H9 (cell line): ENCODE results near the gene AGAP3. TPM values are rescaled to one million over a fixed set of nuclear protein-coding genes. Genes with fewer than 3 reads are reported as not detected.

ENCODE experiments used
- DNase-seq: peaks from one replicate; pipeline ENCODE4 v3.0.0-alpha.2; 2017
- H2AFZ ChIP-seq: one replicate; pipeline ENCODE4 v1.6.1; 2013; ENCODE audit warnings: mild to moderate bottlenecking, low read length, control low read depth, moderate library complexity
- H2AK5ac ChIP-seq: 2 replicates; pipeline ENCODE4 v1.6.1; 2013; ENCODE audit warnings: low read length, control low read depth, mixed read lengths; ENCODE audit not compliant: insufficient read length
- H2BK120ac ChIP-seq: one replicate; pipeline ENCODE4 v1.6.1; 2013; ENCODE audit warnings: low read depth, mild to moderate bottlenecking, low read length, control low read depth, inconsistent platforms; ENCODE audit not compliant: poor library complexity, severe bottlenecking
- H2BK12ac ChIP-seq: 2 replicates; pipeline ENCODE4 v1.6.1; 2013; ENCODE audit warnings: low read length, control low read depth, mixed read lengths, low read depth; ENCODE audit not compliant: insufficient read length
- H2BK15ac ChIP-seq: 2 replicates; pipeline ENCODE4 v1.6.1; 2013; ENCODE audit warnings: low read depth, low read length, control low read depth
- H2BK20ac ChIP-seq: one replicate; pipeline ENCODE4 v1.6.1; 2013; ENCODE audit warnings: low read depth, mild to moderate bottlenecking, low read length, control low read depth, inconsistent platforms; ENCODE audit not compliant: poor library complexity, severe bottlenecking
- H2BK5ac ChIP-seq: 2 replicates; pipeline ENCODE4 v1.6.1; 2013; ENCODE audit warnings: low read length, control low read depth, mixed read lengths; ENCODE audit not compliant: insufficient read length
- H3K14ac ChIP-seq: 2 replicates; pipeline ENCODE4 v1.6.1; 2013; ENCODE audit warnings: low read length, control low read depth; ENCODE audit not compliant: insufficient read depth
- H3K18ac ChIP-seq: 2 replicates; pipeline ENCODE4 v1.6.1; 2013; ENCODE audit warnings: low read depth, mild to moderate bottlenecking, mixed read lengths, low read length, control low read depth; ENCODE audit not compliant: insufficient read length
- H3K23ac ChIP-seq: 2 replicates; pipeline ENCODE4 v1.6.1; 2013; ENCODE audit warnings: low read length, control low read depth, mixed read lengths, low read depth; ENCODE audit not compliant: insufficient read length
- H3K23me2 ChIP-seq: 2 replicates; pipeline ENCODE4 v1.6.1; 2013; ENCODE audit warnings: low read depth, mild to moderate bottlenecking, mixed read lengths, low read length, control low read depth; ENCODE audit not compliant: insufficient read length, poor library complexity, severe bottlenecking
- H3K27ac ChIP-seq: 2 replicates; pipeline ENCODE4 v1.5.1; 2013; ENCODE audit warnings: low read length, control low read depth, mixed read lengths, low read depth; ENCODE audit not compliant: insufficient read length
- H3K27me3 ChIP-seq: 2 replicates; pipeline ENCODE4 v1.6.1; 2013; ENCODE audit warnings: low read length, control low read depth, inconsistent platforms; ENCODE audit not compliant: insufficient read depth
- H3K4ac ChIP-seq: 2 replicates; pipeline ENCODE4 v1.6.1; 2013; ENCODE audit warnings: low read depth, mild to moderate bottlenecking, control low read depth, inconsistent platforms, low read length, moderate library complexity
- H3K4me1 ChIP-seq: 2 replicates; pipeline ENCODE4 v1.6.1; 2013; ENCODE audit warnings: low read length, control low read depth, inconsistent platforms; ENCODE audit not compliant: insufficient read depth
- H3K4me2 ChIP-seq: 2 replicates; pipeline ENCODE4 v1.6.1; 2013; ENCODE audit warnings: low read length, control low read depth, mixed read lengths; ENCODE audit not compliant: insufficient read length, insufficient read depth
- H3K56ac ChIP-seq: 2 replicates; pipeline ENCODE4 v1.6.1; 2013; ENCODE audit warnings: low read depth, mild to moderate bottlenecking, mixed read lengths, low read length, control low read depth; ENCODE audit not compliant: insufficient read length
- H3K79me1 ChIP-seq: 2 replicates; pipeline ENCODE4 v1.6.1; 2013; ENCODE audit warnings: low read depth, mild to moderate bottlenecking, moderate library complexity, low read length, control low read depth, inconsistent platforms; ENCODE audit not compliant: insufficient read depth, poor library complexity, severe bottlenecking
- H3K79me2 ChIP-seq: 2 replicates; pipeline ENCODE4 v1.6.1; 2013; ENCODE audit warnings: low read length, control low read depth, inconsistent platforms; ENCODE audit not compliant: insufficient read depth
- H3K9ac ChIP-seq: 2 replicates; pipeline ENCODE4 v1.6.1; 2013; ENCODE audit warnings: low read length, control low read depth, mixed read lengths; ENCODE audit not compliant: insufficient read length; ENCODE audit errors: extremely low read depth
- H3K9me3 ChIP-seq: one replicate; pipeline ENCODE4 v1.6.1; 2013; ENCODE audit warnings: low read depth, low read length, inconsistent platforms; ENCODE audit not compliant: control insufficient read depth
- H3T11ph ChIP-seq: one replicate; pipeline ENCODE4 v1.6.1; 2013; ENCODE audit warnings: mild to moderate bottlenecking, low read length, control low read depth, inconsistent platforms
- H4K20me1 ChIP-seq: one replicate; pipeline ENCODE4 v1.6.1; 2013; ENCODE audit not compliant: control insufficient read depth, insufficient read length, insufficient read depth
- H4K5ac ChIP-seq: 2 replicates; pipeline ENCODE4 v1.6.1; 2013; ENCODE audit warnings: low read depth, mild to moderate bottlenecking, mixed read lengths, low read length, control low read depth; ENCODE audit not compliant: insufficient read length
- H4K8ac ChIP-seq: replicated peaks from 2 replicates; pipeline ENCODE4 v1.6.1; 2013; ENCODE audit warnings: low read length, control low read depth, mixed read lengths, low read depth; ENCODE audit not compliant: insufficient read length
- H4K91ac ChIP-seq: 2 replicates; pipeline ENCODE4 v1.6.1; 2013; ENCODE audit warnings: low read depth, mild to moderate bottlenecking, moderate library complexity, mixed read lengths, low read length, control low read depth; ENCODE audit not compliant: insufficient read length
- H3K27ac Mint-ChIP-seq, 3 experiments: 2 replicates in 2 of 3; 3 replicates in 1 of 3; pipeline ENCODE4 v1.8.0; 2020 to 2021; ENCODE audit warnings: mixed read lengths in 3 of 3, mild to moderate bottlenecking in 1 of 3, moderate library complexity in 1 of 3
- H3K27me3 Mint-ChIP-seq: 2 replicates; pipeline ENCODE4 v1.8.0; 2021; ENCODE audit warnings: low read depth, mild to moderate bottlenecking, moderate library complexity, mixed read lengths
- H3K36me3 Mint-ChIP-seq, 3 experiments: 2 replicates in 2 of 3; 3 replicates in 1 of 3; pipeline ENCODE4 v1.8.0; 2020 to 2021; ENCODE audit warnings: low read depth in 3 of 3, mixed read lengths in 3 of 3; ENCODE audit not compliant: insufficient read depth in 1 of 3
- H3K4me1 Mint-ChIP-seq, 2 experiments: 2 replicates each; pipeline ENCODE4 v1.8.0; 2020; ENCODE audit warnings: mixed read lengths in 2 of 2
- H3K4me3 Mint-ChIP-seq, 2 experiments: 2 replicates in 1 of 2; 3 replicates in 1 of 2; pipeline ENCODE4 v1.8.0; 2020 to 2021; ENCODE audit warnings: mild to moderate bottlenecking in 2 of 2, mixed read lengths in 2 of 2, moderate library complexity in 1 of 2
- H3K9me3 Mint-ChIP-seq, 2 experiments: 2 replicates in 1 of 2; 3 replicates in 1 of 2; pipeline ENCODE4 v1.8.0; 2020; ENCODE audit warnings: mild to moderate bottlenecking in 2 of 2, mixed read lengths in 2 of 2, moderate library complexity in 1 of 2
- WGBS: extraction: QIAGEN DNeasy Blood & Tissue Kit; methylation state at CpG from one replicate; pipeline ENCODE4 v1.1.7; 2013; ENCODE audit warnings: missing lambda C conversion rate, low lambda C conversion rate, mixed read lengths; ENCODE audit not compliant: insufficient read length; ENCODE audit errors: extremely low coverage; 5-methylcytosine and 5-hydroxymethylcytosine counted together
- total RNA-seq: library from RNA; stranded (reverse); gene quantifications from 2 replicates; pipeline ENCODE4 v1.2.1, GENCODE V29; 2021
- TF ChIP-seq, protein P1 (sequence below): fragments of 200-600 bp; sonication (generic); conservative IDR thresholded peaks from 3 replicates; pipeline ENCODE4 v1.8.0; 2021; ENCODE audit warnings: antibody characterized with exemption, mild to moderate bottlenecking

The AGAP3 gene
- total RNA-seq, 1 experiment from 2014 or later = 97.7 TPM

DNA sequence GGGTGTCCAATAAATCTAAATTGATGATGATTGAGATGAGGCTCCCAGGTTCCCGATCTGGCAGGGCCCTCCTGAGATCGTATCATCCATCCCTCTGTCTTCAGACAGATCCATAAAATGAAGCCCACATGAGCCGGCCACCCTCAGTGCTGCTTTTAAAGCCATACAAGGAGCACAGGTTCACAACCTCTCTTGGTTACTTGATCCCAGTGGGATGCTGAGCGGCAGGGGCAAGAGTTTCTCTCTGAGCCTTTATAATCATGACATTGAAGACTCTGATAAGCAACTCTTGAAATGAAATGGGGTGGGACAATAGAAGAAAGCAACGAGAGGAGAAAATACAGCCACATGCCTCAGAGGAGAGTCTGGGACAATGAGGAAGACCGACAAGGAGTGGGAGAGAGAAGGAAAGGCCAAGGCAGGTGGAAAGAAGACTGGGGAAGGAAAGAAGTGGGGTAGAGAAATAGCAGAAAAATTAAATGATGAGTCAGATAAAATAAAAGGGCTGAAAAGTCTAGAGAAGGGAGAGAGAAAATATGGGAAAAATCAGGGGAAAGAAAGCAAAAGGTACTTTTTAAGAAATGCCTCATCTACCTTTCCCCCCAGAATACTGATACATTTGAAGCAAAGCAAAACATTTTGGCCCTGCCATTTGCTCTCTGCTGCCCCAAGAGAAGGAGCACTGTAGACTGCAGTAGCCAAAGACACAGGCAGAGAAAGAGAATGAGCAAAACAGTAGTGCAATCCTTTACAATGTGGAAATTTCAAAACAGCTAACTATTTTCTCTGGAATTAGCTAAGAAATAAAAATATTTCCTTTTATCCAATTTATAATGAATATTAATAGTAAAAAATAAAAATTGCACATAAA, 66.6 kb downstream of the AGAP3 start:
- Histone ChIP-seq H2BK5ac (no peak overlapping the region), H3K18ac (no peak overlapping the region), H4K5ac (no peak overlapping the region), H2AFZ (no peak overlapping the region), H3K14ac (no peak overlapping the region), H3K9ac (no peak overlapping the region), H2BK12ac (no peak overlapping the region), H3K79me1 (no peaks in the 10 kb centered on the region), H4K91ac (no peak overlapping the region), H4K8ac (no peak overlapping the region), H3K27me3 (no peaks in the 10 kb centered on the region; the same call in 1 of the 2 replicates), H3K23ac (no peak overlapping the region), H3K23me2 (no peaks in the 10 kb centered on the region), H3K4me2 (no peak overlapping the region), H4K20me1 (no peaks in the 10 kb centered on the region), H3K79me2 (no peaks in the 10 kb centered on the region), H3K4me1 (peaks cover 2% of the 10 kb centered on the region; the same call in 1 of the 2 replicates), H2BK120ac (no peak overlapping the region), H3K27ac (no peak overlapping the region), H2BK20ac (no peak overlapping the region), H3K4ac (no peak overlapping the region), H3K9me3 (no peaks in the 10 kb centered on the region), H3K56ac (no peak overlapping the region), H3T11ph (no peak overlapping the region), H2BK15ac (no peak overlapping the region), H2AK5ac (no peak overlapping the region)
- no CpG with 5 or more reads among the region's 6 CpGs for WGBS
- no peaks in the 10 kb centered on the region for H3K36me3 Mint-ChIP-seq
- no peak for DNase-seq
- no peak overlapping the region for H3K4me3 Mint-ChIP-seq
- H3K9me3 Mint-ChIP-seq = no peaks in the 10 kb centered on the region
- no peak overlapping the region for H3K27ac Mint-ChIP-seq
- TF ChIP-seq, protein P1, sequence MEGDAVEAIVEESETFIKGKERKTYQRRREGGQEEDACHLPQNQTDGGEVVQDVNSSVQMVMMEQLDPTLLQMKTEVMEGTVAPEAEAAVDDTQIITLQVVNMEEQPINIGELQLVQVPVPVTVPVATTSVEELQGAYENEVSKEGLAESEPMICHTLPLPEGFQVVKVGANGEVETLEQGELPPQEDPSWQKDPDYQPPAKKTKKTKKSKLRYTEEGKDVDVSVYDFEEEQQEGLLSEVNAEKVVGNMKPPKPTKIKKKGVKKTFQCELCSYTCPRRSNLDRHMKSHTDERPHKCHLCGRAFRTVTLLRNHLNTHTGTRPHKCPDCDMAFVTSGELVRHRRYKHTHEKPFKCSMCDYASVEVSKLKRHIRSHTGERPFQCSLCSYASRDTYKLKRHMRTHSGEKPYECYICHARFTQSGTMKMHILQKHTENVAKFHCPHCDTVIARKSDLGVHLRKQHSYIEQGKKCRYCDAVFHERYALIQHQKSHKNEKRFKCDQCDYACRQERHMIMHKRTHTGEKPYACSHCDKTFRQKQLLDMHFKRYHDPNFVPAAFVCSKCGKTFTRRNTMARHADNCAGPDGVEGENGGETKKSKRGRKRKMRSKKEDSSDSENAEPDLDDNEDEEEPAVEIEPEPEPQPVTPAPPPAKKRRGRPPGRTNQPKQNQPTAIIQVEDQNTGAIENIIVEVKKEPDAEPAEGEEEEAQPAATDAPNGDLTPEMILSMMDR = peak; percentile 44; the same call in 2 of the 3 replicates
- H3K27me3 Mint-ChIP-seq = peaks cover 49% of the 10 kb centered on the region
- H3K4me1 Mint-ChIP-seq = peaks cover 9 to 19% of the 10 kb centered on the region in 2 experiments
